ENCODE results near the gene CACNA1C. TPM values are rescaled to one million over a fixed set of nuclear protein-coding genes. Genes with fewer than 3 reads are reported as not detected.
A peak's percentile ranks its signal among the peaks of the same experiment; 100 is the strongest.

CACNA1C gene
- total RNA-seq, 1 donor = 16.6 TPM

- no peak for DNase-seq (ENCODE audit: low read depth)
- TF ChIP-seq, protein P1, sequence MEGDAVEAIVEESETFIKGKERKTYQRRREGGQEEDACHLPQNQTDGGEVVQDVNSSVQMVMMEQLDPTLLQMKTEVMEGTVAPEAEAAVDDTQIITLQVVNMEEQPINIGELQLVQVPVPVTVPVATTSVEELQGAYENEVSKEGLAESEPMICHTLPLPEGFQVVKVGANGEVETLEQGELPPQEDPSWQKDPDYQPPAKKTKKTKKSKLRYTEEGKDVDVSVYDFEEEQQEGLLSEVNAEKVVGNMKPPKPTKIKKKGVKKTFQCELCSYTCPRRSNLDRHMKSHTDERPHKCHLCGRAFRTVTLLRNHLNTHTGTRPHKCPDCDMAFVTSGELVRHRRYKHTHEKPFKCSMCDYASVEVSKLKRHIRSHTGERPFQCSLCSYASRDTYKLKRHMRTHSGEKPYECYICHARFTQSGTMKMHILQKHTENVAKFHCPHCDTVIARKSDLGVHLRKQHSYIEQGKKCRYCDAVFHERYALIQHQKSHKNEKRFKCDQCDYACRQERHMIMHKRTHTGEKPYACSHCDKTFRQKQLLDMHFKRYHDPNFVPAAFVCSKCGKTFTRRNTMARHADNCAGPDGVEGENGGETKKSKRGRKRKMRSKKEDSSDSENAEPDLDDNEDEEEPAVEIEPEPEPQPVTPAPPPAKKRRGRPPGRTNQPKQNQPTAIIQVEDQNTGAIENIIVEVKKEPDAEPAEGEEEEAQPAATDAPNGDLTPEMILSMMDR (IDR thresholded peaks at IDR 0.05; ENCODE audit: insufficient read depth, low read length) = no peak
- no peak overlapping the region for H3K4me3 ChIP-seq (ENCODE audit: low read depth, low read length)
Observed at GRCh38 chr12:2693244-2693860, 640.6 kb downstream of the CACNA1C start.

DNA sequence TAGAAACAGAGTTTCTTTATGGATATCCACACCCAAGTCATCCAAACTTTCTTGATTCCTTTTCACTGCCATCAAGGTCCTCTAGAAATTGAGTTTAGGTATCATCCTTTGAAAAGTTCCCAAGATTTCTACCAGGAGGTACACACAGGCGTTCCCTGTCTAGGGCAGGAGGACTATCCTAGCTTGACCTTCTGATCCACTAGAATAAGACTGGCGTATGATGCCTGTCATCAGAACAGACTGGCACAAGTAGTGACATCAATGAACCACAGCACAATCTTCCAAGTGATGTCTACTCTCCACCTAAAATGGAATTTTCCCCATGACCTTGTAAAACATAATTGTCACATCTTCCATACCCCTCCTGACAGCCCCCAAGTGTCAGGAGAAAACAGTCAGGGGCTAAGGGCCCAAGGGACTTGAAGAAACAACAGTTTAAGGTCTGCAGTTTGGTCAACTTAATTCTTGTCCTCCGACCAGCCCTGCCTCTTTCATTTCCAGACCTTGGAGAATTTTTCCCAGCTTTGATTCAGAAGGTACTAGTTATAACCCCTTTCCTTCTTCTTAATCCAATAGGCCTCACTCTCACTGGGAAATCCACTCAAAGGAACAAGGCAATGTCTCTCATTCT, 641.3 kb downstream of the CACNA1C start:
- TF ChIP-seq, protein P1 (IDR thresholded peaks at IDR 0.05; ENCODE audit: insufficient read depth, low read length) = no peak
- DNase-seq (ENCODE audit: low read depth) = no peak
- H3K4me3 ChIP-seq (ENCODE audit: low read depth, low read length) = no peak overlapping the region

DNA sequence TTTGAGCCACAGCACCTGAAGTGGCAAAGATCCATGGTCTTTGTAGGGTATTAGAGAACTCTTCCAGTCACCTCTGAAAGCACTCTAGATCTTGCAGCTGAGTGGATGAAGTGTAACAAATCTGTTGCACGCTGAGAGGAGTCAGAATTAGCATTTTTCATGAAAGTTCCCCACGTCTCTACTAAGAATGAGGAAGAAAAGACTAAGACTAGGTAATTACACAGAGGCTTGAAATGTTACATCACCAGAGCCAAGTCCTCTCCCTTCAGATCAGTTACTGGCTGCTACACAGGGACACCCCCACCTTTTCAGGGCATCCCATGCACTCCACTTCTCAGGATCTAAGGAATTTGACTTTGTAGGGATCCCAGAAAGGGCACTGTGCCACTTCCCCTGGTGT, 643.3 kb downstream of the CACNA1C start:
- DNase-seq (ENCODE audit: low read depth) = peak; percentile 13
- TF ChIP-seq, protein P1 (IDR thresholded peaks at IDR 0.05; ENCODE audit: insufficient read depth, low read length) = no peak
- no peak overlapping the region for H3K4me3 ChIP-seq (ENCODE audit: low read depth, low read length)

DNA sequence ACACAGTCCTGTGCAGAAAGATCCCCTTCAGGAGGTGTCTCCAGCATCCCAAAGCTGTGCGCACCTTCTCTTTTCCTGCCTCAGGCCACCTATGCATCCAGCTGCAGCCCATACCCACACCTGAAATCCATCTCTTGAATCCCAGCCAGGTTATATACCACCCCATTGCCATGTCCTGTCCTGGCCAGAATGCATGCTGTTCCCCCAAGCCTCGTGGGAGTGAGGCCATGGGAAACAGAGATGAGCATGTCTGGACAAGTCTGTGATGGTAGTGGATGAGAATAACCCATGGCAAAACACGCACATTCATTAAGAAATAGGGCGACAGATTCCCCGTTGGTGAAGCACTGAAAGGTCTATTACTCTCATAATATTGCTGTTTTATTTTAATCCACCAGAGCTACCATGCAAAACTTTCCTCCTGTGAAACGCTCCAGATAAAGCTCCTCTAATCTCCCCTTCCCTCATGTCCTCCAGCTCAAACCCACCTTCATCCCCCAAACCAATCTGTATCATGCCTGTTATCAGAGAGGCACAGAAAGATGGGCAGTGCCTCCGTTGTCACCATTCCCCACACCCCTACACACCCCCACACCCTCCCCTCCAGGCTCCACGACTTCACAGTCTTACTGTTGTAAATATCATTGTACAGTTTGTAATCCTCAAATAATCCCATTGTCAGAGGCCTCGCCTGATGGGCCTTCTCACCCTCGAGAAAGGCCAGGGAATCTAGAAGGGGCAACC, 644.4 kb downstream of the CACNA1C start:
- TF ChIP-seq, protein P1 (IDR thresholded peaks at IDR 0.05; ENCODE audit: insufficient read depth, low read length) = no peak
- no peak for DNase-seq (ENCODE audit: low read depth)

GRCh38 chr12:2698566-2698965, 645.8 kb downstream of the CACNA1C start:
- no peak for DNase-seq (ENCODE audit: low read depth)
- TF ChIP-seq, protein P1 (IDR thresholded peaks at IDR 0.05; ENCODE audit: insufficient read depth, low read length) = no peak
- no peak overlapping the region for H3K4me3 ChIP-seq (ENCODE audit: low read depth, low read length)

More for the DNA sequence above, 644.4 kb downstream of the CACNA1C start:
- H3K4me3 ChIP-seq (ENCODE audit: low read depth, low read length) = no peak overlapping the region

DNA sequence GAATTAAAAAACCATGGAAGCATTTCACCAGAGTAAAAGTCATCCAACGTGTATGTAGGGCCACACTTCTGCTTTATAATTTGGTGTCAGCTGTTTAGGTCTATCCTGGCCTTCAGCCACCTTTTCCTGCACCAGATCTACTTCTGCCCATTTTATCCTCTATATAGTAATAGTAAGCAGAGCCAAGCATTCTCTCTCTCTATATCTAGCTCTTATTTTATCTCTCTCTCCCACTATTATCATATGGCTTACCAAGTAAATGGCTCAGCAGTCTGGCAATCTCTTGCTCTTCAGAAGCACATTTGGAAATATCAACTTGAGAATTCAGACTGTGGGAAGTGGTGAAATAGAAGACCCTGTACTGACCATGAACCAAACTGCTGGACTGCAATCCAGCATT, 657.9 kb downstream of the CACNA1C start:
- H3K4me3 ChIP-seq (ENCODE audit: low read depth, low read length) = no peak overlapping the region
- no peak for DNase-seq (ENCODE audit: low read depth)
- TF ChIP-seq, protein P1 (IDR thresholded peaks at IDR 0.05; ENCODE audit: insufficient read depth, low read length) = no peak

All from fibroblast of the aortic adventitia (primary cell).